Activated T-helper 9 cell treated with anti-CD3 and anti-CD28 coated beads, Interleukin-2, amount 50 U/mL, for 16 hours (primary cell): ENCODE measurements around the gene G6PD.
"Not testable (repeated sequence)": the region's sequence is repeated elsewhere in the genome, so short reads cannot be mapped to it uniquely, and the experiment has no call there.

Source experiments
- DNase-seq: peaks from one replicate; pipeline ENCODE4 v3.0.0-alpha.2; 2020; ENCODE audit warnings: low read depth

Gene G6PD

DNA sequence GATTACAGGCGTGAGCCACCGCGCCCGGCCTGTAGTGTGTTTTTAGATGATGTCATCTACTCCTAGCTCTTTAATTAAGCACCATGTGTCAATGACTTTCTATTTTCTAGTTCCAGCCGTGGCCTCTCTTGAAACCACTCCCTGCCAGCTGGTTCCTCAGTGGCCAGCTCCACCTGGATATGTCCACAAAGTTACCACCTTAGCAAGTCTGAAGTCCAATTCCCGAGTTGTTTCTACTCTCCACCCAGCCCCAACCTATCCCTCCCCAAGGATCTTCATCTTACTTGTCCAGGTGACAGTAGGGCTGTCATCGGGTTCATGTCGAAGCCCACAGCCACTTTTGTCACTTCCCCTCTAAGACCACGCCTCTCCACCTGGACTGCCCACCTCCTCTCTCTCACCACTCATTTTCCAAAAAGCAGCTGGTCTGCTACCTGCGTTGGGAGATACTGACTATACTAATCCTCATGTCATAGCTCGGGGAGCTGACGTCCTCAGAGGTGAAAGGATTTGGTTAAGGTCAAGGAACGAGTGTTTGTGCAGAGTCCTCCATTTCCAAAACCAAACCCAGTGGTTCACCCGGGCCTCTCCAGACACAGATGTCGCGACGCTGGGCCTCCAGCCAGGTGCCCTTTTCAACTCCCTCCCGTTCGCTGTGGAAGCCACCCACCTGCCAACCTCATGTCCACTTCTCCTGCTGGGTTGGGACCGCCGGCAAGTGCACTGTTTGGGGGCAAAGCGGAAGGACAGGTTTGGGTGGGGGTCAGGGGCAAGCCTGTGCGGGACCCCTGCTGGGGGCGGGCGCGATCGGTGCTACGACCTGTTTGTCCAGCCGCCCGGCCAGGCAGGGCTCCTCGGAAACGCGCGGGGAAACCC is 31.3 kb downstream of the G6PD start:
- no peak for DNase-seq

DNA sequence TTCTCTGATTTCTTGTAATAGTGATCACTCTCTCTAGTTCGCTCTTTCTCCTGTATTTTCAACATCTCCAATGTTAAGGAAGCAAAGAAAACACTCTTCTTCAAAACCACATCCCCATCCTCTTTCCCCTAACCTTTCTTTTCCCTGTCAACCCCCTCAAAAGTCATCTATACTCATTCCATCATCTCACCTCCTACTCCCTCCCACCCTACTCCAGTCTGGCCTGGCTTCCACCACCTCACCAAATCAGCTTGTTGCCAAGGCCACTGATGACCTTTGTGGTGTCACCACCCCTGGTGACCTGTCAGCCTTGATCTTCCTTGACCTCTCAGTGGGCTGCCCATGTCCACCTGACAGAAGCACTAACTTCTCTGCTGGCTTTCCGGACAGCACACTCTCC is 32.9 kb downstream of the G6PD start:
- DNase-seq = no peak

DNA sequence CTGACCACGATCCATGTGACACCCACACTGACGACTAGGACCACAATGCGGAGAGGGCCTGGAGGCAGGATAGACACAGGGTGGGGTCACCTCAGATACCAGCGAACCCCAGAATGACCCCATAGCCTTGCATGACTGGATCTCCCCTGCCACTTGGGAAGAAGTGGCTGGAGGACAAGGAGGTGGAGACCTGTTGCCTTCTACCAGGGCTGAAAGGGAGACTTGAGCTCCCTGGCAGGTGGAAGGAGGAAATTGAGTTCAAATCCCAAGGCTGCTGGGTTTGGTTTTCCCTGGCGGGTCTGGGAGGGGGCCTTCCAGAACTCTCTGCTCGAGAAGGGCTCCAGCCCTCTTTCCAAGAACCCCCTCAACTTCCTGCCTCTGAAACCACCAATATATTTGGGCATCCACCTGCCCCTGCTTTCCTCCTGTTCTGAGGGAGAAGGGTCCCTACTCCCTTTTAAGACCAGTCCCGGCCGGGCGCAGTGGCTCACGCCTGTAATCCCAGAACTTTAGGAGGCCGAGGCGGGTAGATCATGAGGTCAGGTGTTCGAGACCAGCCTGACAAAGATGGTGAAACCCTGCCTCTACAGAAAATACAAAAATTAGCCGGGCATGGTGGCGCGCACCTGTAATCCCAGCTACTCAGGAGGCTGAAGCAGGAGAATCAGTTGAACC is 33.6 kb downstream of the G6PD start:
- DNase-seq = no peak

DNA sequence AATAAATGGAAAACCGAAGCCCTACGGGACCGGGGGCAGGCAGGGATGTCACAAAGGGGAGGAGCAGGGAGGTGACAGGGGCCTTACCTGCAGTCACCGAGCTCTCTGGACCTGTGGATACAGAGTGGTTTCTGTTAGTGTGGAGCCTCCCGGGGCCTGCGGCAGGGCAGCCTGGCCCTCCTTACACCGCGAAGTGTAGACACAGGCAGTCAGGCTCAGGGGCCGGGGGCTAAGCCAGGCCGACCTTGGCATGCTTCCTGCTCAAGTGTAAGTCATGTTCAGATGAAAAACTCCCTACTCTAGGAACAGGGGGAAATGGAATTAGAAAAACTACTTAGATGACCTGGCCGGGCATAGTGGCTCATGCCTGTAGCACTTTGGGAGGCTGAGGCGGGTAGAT is 34.9 kb downstream of the G6PD start:
- no peak for DNase-seq

DNA sequence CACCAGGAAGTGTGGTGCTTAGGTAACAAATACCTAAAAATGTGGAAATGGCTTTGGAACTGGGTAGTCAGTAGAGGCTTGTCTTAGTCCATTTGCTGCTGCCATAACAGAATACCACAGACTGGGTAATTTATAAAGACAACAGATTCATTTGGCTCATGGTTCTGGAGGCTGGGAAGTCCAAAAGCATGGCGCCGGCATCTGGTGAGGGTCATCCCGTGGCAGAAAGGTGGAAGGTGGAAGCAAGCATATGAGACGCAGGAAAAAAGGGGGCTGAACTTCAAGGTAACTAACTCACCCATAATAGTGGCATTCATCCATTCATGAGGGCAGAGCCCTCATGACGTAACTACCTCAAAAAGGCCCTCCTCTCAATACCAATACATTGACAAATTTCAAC is 37.2 kb downstream of the G6PD start:
- no peak for DNase-seq

DNA sequence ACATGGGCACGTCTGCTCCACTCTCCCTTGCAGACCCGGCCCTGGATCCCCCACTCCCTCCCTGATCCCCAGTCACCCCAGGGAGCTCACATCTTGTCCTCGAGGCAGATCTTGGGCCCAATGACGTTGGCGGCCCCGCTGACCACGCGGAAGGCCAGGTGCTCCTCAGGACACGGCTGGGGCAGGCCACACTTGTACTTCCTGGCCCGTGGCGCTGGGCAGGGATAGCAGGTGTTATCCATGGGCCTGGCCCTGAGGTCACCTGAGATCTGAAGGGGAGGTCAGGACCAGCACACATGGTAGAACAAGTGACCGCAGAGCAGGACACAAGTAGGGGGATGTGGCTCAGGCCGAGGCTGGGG is 38.3 kb downstream of the G6PD start:
- no peak for DNase-seq

DNA sequence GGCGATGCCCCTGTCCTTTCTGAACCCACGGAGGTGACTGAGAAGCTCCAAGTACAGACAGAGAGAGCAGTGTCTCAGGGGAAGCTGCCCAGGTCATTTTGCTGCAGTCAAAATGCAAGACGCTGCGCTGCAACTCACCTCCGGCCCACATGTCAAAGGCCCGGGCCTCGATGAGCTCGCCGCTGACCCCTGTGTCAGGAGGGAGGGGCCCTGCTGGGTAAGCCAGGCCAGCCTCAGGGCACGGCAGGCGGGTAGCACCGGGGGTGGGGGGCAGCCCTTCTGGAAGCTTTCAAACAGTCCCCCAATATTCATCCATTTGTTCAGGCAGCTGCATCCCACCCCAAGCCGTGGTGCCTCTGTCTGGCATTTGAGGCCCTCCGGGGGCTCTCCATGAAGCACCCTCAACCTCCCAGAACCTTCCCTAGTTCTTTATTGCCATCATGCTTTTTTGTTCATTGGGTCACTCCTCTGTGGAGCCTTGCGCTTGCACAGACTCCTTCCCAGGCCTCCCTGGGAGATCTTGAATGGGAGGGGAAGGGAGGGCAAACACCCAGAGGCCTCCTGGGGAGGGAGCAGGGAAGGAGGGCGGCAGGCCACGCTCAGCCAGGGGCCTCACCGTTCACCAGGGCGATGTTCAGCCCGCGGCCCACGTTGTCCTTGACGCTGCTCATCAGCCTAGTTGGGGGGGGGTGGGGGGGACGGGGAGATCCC is 38.8 kb downstream of the G6PD start:
- DNase-seq = no peak

DNA sequence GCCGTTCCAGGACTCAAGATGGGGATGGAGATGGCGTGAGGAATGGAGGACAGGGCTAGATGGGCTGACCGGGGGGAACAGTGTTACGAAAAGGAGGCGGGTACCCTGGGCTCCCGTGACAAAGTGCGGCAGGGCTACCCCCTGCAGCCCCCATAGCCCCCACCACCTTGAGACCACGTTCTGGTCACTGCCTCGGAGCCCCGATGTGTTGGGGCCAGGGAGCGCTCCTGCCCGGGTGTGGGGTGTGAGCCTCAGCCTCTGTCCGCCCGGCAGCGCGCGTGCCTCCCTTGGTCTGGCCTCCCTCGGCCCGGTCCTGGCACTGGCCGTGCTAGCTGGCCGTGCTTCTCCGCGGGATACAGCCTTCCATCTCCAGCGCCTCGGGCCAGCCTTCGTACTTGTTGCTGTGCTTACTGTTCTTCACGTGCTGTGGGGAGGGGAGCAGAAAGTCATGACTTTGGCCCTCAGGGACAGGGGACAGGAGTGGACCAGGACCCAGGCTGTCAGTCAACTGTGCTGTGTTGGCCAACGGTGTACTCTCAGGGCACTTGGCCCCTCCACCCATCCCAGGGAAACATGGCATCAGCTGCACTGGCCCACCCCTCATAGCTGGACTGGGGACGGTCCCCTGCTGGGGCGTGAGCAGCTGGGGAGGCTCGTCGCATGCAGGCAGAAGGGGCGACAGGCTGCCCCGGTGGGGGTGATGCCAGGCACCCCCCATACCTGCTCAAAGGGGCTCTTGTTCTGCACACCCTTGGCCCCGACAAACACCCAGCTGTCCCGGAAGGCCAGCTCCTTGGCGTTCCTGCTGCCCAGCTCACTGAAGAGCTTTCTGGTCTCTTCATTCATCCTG is 39.9 kb downstream of the G6PD start:
- no peak for DNase-seq

DNA sequence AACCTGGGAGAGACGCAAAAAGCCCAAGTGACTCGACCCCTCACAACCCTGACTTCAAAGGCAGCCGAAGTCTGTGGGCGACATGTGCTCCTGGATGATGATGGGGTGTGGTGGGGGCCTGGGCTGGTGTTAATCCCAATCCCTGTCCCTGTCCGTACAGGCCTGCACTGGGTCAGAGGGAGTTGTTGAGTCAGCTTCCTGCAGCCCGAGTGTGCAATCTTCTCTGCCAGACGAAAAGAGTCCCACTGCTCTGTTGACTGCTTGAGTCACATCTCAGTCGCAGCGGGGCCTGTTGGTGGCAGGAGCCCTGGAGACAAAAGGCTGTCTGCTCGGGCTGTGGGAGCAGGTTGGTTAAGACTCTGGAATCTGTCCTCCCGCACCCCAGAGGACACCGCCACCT is 40.9 kb downstream of the G6PD start:
- DNase-seq = no peak

DNA sequence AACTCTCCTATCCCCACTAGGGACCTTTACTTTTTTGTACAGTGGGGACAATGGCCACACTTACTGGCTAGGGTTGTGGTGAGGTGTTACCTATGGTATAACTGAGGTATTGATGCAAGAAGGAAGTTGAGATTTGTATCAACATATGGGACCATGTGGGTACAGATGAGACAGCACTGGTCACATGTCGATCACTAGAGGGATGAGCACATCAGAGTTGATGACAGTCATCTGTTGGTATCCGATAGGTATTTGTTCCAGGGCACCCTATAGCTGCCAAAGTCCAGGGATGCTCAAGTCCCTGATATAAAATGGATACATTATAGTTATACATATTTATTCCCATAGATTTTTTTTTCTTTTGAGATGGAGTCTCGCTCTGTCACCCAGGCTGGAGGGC is 43.7 kb downstream of the G6PD start:
- no peak for DNase-seq

DNA sequence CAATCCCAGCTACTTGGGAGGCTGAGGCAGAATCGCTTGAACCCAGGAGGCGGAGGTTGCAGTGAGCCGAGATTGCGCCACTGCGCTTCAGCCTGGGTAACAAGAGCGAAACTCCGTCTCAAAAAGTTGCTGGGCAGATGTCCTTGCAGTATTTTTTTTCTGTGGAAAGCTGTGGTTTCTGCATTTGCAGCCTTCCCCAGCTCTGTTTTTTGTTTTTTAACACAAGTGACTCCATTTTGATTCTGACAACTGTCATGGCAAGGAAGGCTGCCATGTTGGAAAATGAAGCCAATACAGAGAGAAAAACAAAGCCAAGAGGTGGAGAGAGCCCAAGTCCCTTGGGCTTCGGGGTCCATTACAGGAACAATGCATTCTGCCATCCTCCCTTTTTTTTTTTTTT is 44.5 kb downstream of the G6PD start:
- DNase-seq = no peak

DNA sequence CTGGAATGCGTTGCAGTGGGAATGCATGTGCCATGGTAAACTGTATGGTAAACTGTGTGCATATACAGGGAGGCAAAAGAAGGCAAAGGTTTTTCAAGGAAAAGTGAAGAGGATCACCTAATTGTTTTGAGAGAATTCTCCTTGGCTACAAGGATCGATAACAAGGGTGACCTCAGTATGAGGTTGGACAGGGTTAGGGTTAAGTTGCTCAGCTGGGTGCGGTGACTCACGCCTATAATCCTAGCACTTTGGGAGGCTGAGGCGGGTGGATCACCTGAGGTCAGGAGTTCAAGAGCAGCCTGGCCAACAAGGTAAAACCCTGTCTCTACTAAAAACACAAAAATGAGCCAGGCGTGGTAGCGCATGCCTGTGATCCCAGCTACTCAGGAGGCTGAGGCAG is 45.2 kb downstream of the G6PD start:
- not testable (repeated sequence) for DNase-seq

DNA sequence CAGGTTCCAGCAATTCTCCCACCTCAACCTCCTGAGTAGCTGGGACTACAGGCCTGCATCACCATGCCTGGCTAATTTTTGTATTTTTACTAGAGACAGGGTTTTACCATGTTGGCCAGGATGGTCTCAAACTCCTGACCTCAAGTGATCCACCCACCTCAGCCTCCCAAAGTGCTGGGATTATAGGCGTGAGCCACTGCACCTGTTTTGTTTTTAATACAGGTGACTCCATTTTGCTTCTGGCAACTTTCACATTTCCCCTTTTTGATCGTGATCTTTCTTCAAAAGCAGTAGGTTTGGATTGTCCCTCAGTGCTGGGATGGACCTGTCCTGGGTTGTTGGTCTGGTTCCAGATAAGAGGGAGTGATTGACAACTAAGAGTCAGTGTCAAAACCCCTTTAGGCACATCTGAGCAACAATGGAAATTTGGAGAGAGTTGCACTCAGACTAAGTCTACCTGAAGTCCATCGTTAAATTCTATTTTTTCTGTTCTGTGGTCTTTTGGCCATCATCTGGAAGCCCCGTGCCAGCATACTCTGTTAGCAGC is 50.0 kb downstream of the G6PD start:
- DNase-seq = not testable (repeated sequence)

DNA sequence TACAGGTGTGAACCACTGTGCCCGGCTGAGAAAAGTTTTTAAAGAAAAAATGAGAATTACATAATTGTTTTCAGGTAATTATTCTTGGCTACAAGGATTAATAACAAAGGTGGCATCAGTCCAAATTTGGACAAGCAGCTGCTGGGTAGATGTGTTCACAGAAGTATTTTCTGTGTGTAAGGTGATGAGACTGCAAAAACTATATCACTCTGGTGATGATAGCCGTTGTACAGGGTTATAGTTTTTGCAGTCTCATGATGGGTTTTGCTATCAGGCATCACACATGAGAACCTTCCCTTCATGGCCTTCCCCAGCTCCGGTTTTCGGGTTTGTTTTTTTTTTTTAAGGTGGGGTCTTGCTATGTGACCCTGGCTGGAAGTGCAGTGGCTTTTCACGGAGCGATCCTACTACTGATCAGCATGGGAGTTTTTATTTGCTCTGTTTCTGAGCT is 51.1 kb downstream of the G6PD start:
- no peak for DNase-seq

DNA sequence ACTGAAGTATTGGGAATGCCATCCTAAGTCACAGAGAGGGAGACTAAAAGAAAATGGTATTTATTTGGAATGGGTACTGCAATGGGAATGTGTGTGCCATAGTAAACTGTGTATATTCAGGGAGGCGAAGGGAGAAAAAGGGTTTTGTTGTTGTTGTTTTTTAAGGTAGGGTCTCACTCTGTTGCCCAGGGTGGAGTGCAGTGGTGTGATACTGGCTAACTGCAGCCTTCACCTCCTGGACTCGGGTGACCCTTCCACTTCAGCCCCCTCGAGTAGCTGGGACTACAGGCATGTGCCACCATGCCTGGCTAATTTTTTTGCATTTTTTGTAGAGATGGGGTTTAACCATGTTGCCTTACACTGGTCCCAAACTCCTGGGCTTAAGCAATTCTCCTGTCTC is 51.9 kb downstream of the G6PD start:
- DNase-seq = no peak

DNA sequence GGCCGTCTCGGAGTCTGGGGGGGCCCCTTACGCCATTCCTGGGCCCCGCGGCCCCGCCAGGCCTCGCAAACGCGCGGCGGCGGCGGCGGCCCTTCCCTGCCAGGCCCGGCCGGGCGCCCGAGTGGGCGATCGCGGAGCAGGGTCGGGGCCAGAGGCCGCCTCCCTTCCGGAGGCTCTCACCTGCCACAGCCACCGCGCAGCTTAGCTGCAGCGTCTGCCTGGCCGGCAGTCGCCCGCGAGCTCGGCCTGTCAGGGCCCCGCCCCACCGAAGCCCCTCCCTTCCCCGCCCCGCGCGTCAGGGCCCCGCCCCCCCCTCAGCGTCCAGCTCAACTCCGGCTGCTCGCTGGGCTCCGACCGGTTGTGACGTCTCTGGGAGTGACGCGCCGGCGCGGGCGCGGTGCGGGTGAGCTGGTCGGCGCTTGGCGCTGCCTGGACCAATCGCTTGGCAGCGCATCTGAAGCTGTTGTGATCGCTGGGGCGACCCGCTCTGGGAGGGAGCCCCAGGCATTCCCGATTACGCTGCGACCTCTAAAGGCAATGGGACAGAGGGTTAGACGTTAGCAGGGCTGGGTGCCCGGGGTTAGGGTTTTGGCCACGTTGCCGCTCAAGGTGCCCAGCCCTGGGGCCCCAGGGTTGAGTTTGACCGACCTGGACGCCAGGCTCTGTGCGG is 56.1 kb downstream of the G6PD start, which contains the start of gene SLC10A3:
SLC10A3 (minus strand) TSS at position 216 of the 670 bp plus-strand sequence. CDS start 1,689 bp downstream, outside the sequence.
- DNase-seq = peak; percentile 84

DNA sequence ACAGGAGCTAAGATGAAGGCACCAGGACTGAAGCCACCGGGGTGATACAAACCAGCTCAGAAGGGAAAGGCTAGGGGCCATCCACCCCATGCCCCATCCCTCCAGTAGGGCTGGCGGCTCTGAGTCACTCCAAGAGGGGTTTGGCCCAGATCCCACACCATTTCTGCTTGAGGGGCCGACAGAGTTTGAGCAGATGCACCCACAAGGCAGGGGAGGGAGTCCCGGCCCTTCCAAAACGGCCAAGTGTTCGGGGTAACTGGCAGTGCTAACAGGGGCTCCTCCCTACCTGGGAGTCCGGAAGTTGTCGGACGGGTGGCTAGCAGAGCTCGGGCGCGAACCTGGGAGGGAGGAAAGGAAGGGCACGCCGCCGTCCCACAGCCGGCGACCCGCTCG is 56.6 kb downstream of the G6PD start:
- no peak for DNase-seq

DNA sequence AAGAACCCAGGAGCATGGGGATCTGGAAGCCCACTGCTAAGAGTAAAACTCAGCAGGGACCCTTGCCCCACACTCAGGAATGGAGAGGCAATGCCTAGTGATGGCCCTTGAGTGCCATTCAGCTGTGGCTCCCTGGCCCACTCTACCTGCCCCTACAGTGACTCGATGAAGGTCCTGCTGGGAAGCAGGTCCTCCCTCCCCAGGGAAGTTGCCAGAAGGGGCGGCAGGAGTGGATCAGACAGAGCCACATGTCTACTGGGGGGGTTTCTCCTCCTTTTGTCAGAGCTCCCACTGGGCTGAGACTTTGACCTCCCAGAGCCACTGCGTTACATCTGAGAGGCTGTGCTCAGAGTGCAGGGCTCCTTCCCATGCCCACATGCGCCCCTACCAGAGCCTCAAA is 57.5 kb downstream of the G6PD start:
- DNase-seq = no peak

DNA sequence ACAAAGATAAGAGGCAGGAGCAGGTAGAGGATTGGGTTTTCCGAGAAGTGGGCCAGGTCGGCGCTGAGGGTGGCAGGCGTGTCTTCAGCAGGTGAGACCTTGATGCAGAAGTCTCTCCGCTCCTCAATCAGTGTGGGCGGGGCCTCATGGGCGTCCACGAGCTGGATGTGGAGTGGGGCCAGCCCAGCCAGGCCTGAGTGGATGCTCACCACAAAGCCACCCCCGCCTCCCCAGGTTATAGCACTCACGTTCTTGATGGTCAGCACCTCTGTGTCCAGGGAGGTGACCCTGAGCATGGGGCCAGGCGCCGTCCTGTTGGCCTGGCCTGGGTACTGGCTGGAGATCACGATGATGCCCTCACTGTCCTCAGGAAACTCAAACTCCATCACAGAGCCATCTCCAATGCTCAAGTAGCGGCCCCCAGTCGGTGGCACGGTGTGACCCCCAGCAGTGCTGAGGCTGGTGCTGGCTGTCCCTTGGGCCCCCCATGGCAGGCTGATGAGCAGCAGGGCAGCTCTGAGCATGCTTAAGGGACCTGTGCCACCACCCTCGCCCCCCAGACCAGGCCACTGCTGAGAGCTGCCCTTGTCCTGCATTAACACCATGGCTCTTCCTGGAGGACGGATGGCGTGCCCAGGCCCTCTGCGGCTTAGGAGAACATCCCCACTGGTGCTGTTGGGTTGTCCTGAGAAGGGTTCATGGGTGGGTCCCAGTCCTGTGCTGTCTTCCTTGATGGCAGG is 58.1 kb downstream of the G6PD start:
- DNase-seq = no peak
